Activated B cell treated with CpG ODN at 0.5 μM for 24 hours (primary cell): ENCODE data around the gene GAL. TPM values are rescaled to one million over a fixed set of nuclear protein-coding genes. Genes with fewer than 3 reads are reported as not detected.

ENCODE experiments used
- ATAC-seq: fragments of 200-7000 bp; cut with Tn5 transposase; one replicate; pipeline ENCODE4 v1.10.0; 2021; ENCODE audit warnings: low read depth, mild to moderate bottlenecking, moderate library complexity
- CTCF ChIA-PET: fragments of 350-600 bp; sonication (Branson Sonifier 250); formaldehyde crosslinking; loops from one replicate; lab custom pipeline; 2021; ENCODE audit warnings: antibody characterized with exemption; lab: Charles Lee
- POLR2A ChIA-PET: fragments of 350-600 bp; sonication (Branson Sonifier 250); formaldehyde crosslinking; loops from one replicate; lab custom pipeline; 2021; ENCODE audit warnings: antibody characterized with exemption; lab: Charles Lee
- DNase-seq: peaks from one replicate; pipeline ENCODE4 v3.0.0; 2022
- H3K27ac Mint-ChIP-seq: one replicate; pipeline ENCODE4 v1.8.0; 2020; ENCODE audit warnings: mixed read lengths
- H3K27me3 Mint-ChIP-seq: one replicate; pipeline ENCODE4 v1.8.0; 2021; ENCODE audit warnings: mixed read lengths
- H3K36me3 Mint-ChIP-seq: one replicate; pipeline ENCODE4 v1.8.0; 2021; ENCODE audit warnings: low read depth, mixed read lengths
- H3K4me1 Mint-ChIP-seq: one replicate; pipeline ENCODE4 v1.8.0; 2021; ENCODE audit warnings: mixed read lengths
- H3K4me3 Mint-ChIP-seq: one replicate; pipeline ENCODE4 v1.8.0; 2020; ENCODE audit warnings: mild to moderate bottlenecking, mixed read lengths
- H3K9me3 Mint-ChIP-seq: one replicate; pipeline ENCODE4 v1.8.0; 2020; ENCODE audit warnings: mixed read lengths
- intact Hi-C: fragments of 100-400 bp; cut with micrococcal nuclease; formaldehyde crosslinking; loops from one replicate; pipeline ENCODE4 v1.15.1; 2024
- total RNA-seq: library from RNA; stranded (reverse); gene quantifications from 2 replicates; pipeline ENCODE4 v1.2.3, GENCODE V29; 2022
- TF ChIP-seq, protein P1 (sequence below): fragments of 200-600 bp; IDR thresholded peaks from one replicate; pipeline ENCODE4 v1.8.0; 2022; ENCODE audit warnings: antibody characterized with exemption, mild to moderate bottlenecking

GAL gene
- total RNA-seq, 1 donor from 2014 or later, result not detected

DNA sequence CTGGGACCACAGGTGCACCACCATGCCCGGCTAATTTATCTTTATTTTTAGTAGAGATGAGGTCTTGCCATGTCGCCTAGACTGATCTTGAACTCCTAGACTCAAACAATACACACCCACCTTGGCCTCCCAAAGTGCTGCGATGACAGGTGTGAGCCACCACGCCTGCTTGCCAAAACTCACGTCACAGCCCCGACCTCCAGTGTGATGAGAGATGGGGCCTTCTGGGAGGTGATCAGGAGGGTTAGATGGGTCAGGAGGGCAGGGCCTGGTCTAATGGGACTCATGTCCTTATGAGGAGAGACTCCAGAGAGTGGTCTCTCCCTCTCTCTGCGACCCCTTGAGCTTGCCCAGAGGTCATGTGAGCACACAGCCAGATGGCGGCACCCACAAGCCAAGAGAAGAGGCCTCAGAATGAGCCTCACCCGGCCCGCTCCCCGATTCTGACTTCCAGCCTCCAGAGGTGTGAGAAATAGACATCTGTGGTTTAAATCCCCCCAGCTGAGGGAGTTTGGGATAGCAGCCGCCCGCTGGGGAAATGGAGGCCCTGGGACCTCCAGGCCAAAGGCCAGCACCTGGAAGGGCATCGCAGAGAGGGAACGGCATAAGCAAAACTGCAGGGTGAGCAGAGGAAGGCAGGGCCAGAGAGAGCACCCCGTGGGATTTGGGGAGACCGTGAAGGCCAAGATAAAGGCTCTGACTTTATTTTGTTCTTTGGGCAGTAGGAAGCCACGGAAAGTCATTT, 24.1 kb upstream of the GAL start:
- no peaks in the 10 kb centered on the region for H3K9me3 Mint-ChIP-seq
- no peak for DNase-seq
- TF ChIP-seq, protein P1, sequence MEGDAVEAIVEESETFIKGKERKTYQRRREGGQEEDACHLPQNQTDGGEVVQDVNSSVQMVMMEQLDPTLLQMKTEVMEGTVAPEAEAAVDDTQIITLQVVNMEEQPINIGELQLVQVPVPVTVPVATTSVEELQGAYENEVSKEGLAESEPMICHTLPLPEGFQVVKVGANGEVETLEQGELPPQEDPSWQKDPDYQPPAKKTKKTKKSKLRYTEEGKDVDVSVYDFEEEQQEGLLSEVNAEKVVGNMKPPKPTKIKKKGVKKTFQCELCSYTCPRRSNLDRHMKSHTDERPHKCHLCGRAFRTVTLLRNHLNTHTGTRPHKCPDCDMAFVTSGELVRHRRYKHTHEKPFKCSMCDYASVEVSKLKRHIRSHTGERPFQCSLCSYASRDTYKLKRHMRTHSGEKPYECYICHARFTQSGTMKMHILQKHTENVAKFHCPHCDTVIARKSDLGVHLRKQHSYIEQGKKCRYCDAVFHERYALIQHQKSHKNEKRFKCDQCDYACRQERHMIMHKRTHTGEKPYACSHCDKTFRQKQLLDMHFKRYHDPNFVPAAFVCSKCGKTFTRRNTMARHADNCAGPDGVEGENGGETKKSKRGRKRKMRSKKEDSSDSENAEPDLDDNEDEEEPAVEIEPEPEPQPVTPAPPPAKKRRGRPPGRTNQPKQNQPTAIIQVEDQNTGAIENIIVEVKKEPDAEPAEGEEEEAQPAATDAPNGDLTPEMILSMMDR, result no peak
- H3K36me3 Mint-ChIP-seq, result no peaks in the 10 kb centered on the region
- ChIA-PET POLR2A (no interaction called here), CTCF (no interaction called here)
- intact Hi-C loops, result no loop called here
- H3K27me3 Mint-ChIP-seq, result peaks cover 23% of the 10 kb centered on the region
- H3K4me3 Mint-ChIP-seq, result no peak overlapping the region
- no peak for ATAC-seq
- H3K4me1 Mint-ChIP-seq, result no peaks in the 10 kb centered on the region
- H3K27ac Mint-ChIP-seq, result no peak overlapping the region

DNA sequence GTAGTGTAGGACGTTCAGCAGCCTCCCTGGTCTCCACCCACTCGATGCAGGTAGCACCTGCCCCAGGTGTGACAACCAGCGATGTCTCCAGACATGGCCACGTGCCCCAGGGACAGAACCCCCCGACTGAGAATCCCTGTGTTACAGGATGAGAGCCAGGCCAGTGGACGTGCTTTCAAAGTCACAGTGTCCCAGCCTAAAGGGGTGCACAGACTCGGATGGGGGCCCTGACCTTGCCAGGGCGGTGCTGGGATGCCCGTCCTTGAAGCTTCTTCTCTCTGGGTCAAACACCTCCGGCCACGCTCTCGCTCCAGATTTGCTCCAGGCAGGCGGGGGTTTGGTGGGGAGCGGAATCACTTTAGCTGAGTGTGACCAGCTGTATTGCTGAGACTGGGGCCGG, 23.3 kb upstream of the GAL start:
- no peaks in the 10 kb centered on the region for H3K36me3 Mint-ChIP-seq
- peaks cover 16% of the 10 kb centered on the region for H3K27me3 Mint-ChIP-seq
- ChIA-PET CTCF (no interaction called here), POLR2A (no interaction called here)
- TF ChIP-seq, protein P1, result no peak
- H3K27ac Mint-ChIP-seq, result no peak overlapping the region
- H3K9me3 Mint-ChIP-seq, result no peaks in the 10 kb centered on the region
- no peaks in the 10 kb centered on the region for H3K4me1 Mint-ChIP-seq
- intact Hi-C loops, result no loop called here
- DNase-seq (no peak), ATAC-seq (no peak)
- no peak overlapping the region for H3K4me3 Mint-ChIP-seq

DNA sequence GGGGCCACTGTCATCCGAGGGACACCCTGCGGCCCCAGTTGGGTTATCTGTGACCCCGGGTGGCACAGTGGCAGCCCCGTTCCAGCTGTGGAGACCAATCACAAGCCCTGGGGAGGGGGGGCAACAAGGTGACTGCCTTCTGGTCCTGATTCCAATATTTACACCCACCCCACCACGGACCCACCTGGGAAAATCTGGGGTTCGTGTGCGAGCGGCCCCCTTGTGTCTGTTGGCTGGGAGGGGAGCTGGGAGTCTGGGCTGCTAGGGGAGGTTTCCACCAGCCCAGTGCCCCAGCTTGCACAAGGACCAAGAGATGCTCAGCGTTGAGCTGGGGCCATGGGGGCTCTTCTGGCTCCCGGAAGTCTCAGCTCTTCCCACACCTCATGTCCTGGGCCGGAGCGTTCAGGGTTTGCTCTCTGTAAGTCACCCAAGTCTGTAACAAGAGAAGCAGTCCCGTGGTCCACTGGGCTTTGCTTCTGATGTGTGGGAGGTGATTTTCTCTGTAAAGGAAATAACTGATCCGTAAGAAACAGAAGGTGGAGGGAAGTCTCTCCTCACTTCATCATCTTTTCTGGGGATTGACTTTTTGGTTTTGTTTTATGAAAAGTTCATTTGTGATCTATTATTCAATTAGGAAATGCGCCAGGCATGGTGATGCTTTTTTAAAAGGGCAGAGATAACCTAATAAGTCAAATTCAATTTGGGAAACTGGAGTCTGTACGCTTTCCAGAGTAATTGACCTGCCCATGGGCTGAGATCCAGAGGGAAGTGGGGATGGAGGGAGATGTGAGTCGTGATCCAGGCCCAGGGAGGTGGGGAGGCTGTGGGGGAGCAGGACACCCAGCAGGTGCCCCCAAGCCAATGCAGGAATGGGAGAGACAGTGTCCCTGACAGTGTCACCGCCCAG, 22.4 kb upstream of the GAL start:
- Mint-ChIP-seq H3K27me3 (peaks cover 18% of the 10 kb centered on the region), H3K9me3 (no peaks in the 10 kb centered on the region), H3K27ac (no peak overlapping the region), H3K36me3 (no peaks in the 10 kb centered on the region), H3K4me3 (no peak overlapping the region), H3K4me1 (no peaks in the 10 kb centered on the region)
- CTCF ChIA-PET, result no interaction called here
- no peak for ATAC-seq
- TF ChIP-seq, protein P1, result no peak
- no peak for DNase-seq
- POLR2A ChIA-PET, result no interaction called here
- intact Hi-C loops, result no loop called here

DNA sequence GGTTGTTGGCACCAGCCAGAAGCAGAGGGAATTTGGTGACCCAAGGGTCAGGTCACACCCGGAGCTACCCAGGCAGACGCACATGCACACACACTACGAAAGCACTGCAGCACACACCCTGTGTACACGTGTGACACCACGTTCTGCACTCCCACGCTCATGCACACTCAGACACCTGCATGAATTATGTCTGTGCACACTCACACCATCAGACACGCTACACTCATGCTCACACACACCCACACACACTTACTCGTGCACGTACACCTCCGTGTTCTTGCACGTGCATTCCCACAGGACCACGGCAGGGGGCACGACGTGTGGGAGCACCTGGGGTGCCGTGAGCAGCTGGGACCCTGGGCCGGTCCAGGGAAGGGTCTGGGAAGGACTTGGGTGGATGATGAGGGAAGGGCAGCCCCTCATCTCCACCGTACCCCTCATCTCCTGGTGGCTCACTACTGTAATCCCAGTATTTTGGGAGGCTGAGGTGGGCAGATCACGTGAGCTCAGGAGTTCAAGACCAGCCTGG, 20.8 kb upstream of the GAL start:
- intact Hi-C loops, result no loop called here
- DNase-seq (no peak), ATAC-seq (no peak)
- Mint-ChIP-seq H3K9me3 (no peaks in the 10 kb centered on the region), H3K27ac (no peak overlapping the region), H3K27me3 (peaks cover 13% of the 10 kb centered on the region), H3K36me3 (no peaks in the 10 kb centered on the region), H3K4me1 (no peaks in the 10 kb centered on the region), H3K4me3 (no peak overlapping the region)
- TF ChIP-seq, protein P1, result no peak
- POLR2A ChIA-PET, result no interaction called here
- CTCF ChIA-PET, result no interaction called here

DNA sequence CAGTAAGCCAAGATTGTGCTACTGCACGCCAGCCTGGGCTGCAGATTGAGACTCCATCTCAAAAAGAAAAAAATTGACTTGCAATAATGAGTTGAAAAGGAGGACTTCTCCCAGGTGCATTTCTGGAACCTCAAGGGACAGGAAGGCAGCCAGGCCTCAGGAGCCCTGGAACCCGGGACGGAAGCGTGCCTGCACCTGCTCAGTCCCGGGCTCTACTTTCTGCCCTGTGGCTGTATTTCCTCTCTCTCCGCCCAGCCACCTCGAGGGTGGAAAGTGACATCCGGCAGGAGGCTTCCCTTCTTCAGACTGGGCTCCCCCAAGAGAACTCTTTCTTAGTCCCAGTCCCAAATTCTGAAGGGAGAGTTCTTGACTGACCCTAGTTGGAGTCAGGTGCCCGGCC, 20.2 kb upstream of the GAL start:
- H3K36me3 Mint-ChIP-seq, result no peaks in the 10 kb centered on the region
- intact Hi-C loops, result no loop called here
- no peaks in the 10 kb centered on the region for H3K9me3 Mint-ChIP-seq
- CTCF ChIA-PET, result no interaction called here
- H3K27me3 Mint-ChIP-seq, result peaks cover 13% of the 10 kb centered on the region
- no peak overlapping the region for H3K4me3 Mint-ChIP-seq
- POLR2A ChIA-PET, result no interaction called here
- no peaks in the 10 kb centered on the region for H3K4me1 Mint-ChIP-seq
- H3K27ac Mint-ChIP-seq, result no peak overlapping the region
- DNase-seq (no peak), ATAC-seq (no peak)
- TF ChIP-seq, protein P1, result no peak
